NCI-H526 treated with DMSO at 0.1 percent for 48 hours (cell line): ENCODE results near the gene FILIP1.

ENCODE experiments used
- DNase-seq: peaks from one replicate; lab custom pipeline; 2025; lab: John Stamatoyannopoulos, UW

FILIP1 gene

GRCh38 chr6:75296811-75297779, 196.5 kb downstream of the FILIP1 start:
- DNase-seq: peak; percentile 49

GRCh38 chr6:75292555-75292954, 201.0 kb downstream of the FILIP1 start:
- no peak for DNase-seq

DNA sequence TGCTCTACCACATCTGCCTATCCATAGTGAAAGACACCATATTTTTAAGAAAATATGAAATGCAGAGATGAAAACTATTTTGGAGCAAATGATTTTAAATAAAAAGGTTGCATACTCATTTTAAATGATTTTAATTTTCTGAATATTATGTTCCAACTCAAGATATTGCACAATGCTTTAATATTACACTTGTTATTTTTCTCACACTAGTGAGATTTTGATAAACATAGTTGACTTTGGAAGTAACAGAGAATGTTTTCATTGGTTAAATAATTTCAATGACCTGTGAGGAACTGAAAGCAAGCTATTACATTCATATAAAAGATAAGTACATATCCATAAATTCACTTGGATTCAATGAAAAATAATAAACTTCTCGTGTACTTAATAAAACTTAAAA, 201.9 kb downstream of the FILIP1 start:
- DNase-seq: no peak

DNA sequence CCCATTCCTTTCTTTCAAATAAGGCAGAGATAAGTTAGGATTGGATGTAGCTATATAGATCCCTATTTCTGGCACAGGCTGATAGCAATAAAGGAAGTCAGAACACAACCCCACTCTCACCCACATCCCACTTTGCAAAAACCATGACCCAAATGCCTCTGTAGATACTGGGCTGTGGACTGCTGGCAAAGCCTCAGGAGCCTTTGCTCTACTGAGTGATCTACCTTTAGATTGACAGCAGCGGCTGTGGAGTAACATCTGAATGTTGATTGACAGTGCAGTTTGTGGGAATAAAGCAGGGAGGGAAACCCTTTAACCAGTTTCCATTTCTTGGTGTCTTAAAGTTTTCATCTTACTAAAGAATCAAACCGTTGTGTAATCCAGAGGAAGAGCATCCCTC, 202.3 kb downstream of the FILIP1 start:
- DNase-seq: no peak

GRCh38 chr6:75290136-75290945, 203.3 kb downstream of the FILIP1 start:
- DNase-seq: no peak

DNA sequence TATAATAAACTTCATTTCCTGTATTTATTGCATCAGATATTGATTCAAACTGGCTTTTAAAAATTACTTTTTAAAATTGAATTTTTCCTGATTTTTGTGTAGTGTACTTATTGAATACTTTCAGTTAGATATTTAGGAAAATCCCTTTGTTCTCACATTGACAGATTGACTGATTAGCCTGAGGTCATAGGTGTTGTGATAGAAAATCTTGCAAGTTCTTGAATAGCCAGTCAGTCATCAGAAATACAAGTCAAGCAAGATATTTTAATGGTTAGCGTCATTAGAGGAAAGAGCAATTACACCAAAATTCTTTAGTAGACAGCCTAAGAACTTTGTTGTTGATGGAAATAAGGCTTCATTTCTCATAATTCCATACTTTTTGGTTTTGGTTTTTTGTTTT, 205.6 kb downstream of the FILIP1 start:
- DNase-seq: no peak

DNA sequence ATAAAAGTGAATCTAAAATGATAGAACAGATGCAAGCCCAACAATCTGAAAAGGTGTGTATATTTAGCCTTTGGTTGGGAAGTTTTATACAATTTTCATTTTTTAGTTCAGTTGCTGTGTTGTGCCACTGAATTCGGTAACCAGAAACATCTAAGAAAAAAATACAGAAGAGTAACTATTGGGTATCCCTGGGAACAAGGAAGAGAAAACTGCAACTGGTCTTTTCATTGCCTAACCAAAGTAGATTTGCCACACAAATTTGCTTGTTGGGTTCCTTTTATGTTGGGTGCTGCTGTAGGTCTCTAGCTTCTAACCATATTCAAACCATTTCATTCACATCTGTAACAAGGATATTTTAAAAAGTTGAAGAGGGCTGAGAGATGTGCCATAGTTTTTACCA, 206.2 kb downstream of the FILIP1 start:
- peak; percentile 59 for DNase-seq

DNA sequence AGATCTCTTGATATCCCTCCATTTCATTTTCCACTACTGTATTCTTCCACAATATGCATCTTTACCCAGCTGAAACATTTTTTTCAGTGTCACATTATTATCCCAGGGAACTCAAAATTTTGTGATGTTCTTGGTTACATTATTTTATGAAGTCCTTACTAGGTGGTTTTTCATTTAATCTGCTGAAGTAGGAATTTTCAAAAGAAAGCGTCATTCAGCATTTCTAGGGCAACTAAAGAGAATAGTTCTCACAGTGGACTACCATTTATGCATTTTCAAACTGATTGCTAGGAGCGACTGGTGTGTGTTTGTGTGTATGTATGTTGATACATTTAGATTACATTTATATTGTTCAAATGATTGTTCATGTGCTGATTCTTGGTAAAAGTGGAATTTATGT, 206.6 kb downstream of the FILIP1 start:
- no peak for DNase-seq

GRCh38 chr6:75285283-75285639, 208.3 kb downstream of the FILIP1 start:
- DNase-seq: peak; percentile 76

DNA sequence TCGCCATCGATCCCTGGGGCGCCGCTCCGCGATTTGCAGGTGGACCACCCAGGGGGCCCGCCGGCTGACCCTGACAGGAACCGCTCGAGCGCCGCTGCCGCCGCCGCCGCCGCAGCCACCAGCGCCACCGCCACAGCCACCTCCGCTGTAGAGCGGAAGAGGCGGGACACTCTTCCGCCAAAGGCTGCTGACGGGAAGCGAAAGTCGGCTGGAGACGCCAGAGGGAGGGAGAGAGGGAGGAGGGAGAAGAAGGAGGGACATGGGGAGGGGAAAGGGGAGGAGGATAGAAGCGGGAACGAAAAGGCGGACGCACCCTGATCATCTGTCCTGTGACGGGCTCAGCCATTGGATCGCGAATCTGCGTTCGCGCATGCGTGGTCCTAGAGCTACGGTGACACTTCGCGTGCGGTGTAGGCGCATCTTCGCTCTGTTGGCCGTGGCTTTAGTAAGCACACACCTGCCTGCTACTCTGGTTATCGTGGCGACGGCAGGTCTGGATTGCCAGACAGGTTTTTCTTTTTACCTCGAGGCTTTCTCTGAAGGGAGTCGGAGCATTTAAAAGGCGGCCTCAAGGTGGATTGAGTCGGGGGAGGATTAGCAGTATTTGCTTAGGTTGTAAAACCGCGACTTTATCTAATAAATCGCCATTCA, 208.8 kb downstream of the FILIP1 start, which contains the start of gene TMEM30A:
Gene TMEM30A, minus strand, starts transcription at position 161 of the 651 bp plus-strand sequence. Its CDS starts 154 bp downstream, at position 7.
- peak; percentile 98 for DNase-seq

- peak; percentile 46 for DNase-seq
Observed at GRCh38 chr6:75283907-75284631, 209.5 kb downstream of the FILIP1 start.

DNA sequence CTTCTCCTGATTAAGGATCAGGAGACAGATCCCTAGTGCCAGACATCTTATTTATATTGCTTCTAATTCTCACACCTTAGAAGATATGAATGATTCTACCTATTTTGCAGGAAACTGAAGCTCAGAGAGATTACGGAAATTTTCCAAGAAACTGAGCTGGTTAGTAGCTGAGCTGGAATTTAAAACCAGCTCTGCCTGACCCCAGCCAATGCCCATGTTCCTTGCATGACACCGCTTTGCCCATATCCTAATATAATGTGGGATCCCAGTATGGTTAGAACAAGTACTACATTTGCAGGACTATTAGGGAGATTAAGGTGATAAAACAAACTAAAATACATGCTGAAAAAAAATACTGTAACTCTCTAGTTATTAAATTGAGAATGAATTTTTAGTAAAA, 210.9 kb downstream of the FILIP1 start:
- DNase-seq: peak; percentile 17

GRCh38 chr6:75281653-75282052, 211.9 kb downstream of the FILIP1 start:
- no peak for DNase-seq

GRCh38 chr6:75280131-75280855, 213.3 kb downstream of the FILIP1 start:
- DNase-seq: no peak

DNA sequence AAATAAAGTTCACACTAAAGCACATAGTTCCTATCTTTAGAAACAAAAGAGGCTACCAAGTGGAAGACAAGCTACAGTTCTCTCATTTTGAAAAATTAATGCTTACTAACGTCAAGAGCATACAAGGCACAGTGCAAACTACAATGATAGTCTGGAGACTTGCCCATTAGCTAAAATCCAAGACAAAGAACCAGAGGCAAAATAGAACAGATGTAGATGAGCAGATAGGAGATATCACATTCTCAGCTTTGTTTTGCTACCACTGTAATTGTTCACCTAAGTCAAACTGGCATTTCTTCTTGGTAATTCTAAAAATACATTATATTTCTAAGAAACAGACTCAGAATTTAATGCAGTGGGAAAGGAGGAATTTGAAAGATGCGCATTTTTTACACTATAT, 214.2 kb downstream of the FILIP1 start:
- no peak for DNase-seq

- no peak for DNase-seq
Observed at GRCh38 chr6:75278474-75279077, 215.0 kb downstream of the FILIP1 start.

DNA sequence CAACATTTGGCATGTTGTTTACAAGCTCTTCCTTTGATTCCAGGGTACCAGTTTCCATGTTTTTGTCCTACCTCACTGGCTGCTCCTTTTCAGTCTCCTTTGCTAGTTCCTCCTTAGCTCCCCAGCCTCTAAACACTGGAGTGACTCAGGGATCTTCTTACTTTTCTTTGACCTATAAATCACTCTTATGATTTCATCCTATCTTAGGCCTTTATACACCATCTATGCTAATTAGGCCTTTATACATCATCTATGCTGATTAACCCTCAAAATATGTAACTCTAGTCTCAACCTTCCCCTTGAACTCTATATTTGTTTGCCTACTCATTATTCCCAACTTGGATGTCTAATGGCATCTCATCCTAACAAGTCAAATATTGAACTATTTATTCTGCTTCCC, 218.5 kb downstream of the FILIP1 start:
- no peak for DNase-seq

GRCh38 chr6:75273009-75273408, 220.6 kb downstream of the FILIP1 start:
- no peak for DNase-seq

DNA sequence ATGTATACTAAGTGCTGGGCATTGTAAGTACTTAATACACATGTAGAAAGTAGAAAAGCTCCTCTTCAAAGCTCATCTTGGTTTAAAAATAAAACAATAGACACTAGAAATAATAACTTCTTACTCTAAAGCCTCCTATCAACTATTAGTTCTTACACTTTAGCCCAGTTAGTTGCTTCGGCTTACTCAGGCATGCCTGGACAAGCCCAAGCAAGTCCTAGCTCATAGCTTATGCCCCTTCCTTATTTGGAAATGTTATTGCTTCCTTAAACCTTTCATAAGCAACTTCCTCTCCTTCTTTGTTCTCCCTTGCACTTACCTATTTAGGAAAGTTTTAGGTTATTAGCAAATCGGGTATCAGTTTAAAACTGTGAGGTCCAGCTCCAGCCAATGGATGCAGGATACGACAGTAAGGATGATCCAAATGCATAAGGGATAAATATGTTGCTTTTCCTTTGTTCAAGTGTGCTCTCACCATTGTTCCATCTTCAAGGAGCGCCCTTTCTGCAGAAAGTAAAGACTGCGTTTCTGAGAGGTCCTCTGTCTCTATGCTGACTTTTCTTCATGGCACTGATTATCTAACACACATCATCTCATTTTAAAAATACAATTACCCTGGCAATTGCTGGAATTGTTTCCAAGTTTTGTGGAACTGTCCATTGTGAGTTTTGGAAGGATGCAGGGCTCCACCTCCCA, 221.3 kb downstream of the FILIP1 start:
- DNase-seq: no peak

DNA sequence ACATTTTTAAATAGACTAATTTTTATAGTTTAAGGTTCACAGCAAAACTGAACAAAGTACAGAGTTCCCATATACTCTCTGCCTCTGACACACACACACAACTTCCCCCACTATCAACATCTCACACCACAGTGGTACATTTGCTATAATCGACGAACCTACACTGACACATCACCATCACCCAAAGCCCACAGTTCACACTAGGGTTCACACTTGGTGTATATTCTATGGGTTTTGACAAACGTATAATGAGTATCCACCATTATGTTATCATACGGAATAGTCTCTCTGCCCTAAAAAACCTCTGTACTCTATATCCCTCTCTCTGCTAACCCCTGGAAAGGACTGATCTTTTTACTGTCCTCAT, 224.6 kb downstream of the FILIP1 start:
- no peak for DNase-seq
